Astrocyte (in vitro differentiated cells and primary cell): ENCODE data around the gene RPL13. TPM values are rescaled to one million over a fixed set of nuclear protein-coding genes. Genes with fewer than 3 reads are reported as not detected.
A peak's percentile ranks its signal among the peaks of the same experiment; 100 is the strongest.

Source experiments
- DNase-seq: peaks from one replicate; pipeline ENCODE4 v3.0.0-alpha.2; 2010; ENCODE audit warnings: low read depth
- FAIRE-seq: peaks from 2 replicates; lab custom pipeline; 2011; peaks lifted over from hg19 to GRCh38; lab: Jason Lieb, UNC
- H2AFZ ChIP-seq: 2 replicates; pipeline ENCODE4 v1.6.0; 2012; ENCODE audit warnings: low read depth, low read length, inconsistent platforms
- H3K27ac ChIP-seq: 2 replicates; pipeline ENCODE4 v1.5.1; 2011; ENCODE audit warnings: low read depth, low read length, inconsistent platforms
- H3K27me3 ChIP-seq: 2 replicates; pipeline ENCODE4 v1.6.0; 2011; ENCODE audit warnings: low read length, inconsistent platforms; ENCODE audit not compliant: insufficient read depth
- H3K36me3 ChIP-seq: 2 replicates; pipeline ENCODE4 v1.5.1; 2011; ENCODE audit warnings: low read length, inconsistent platforms; ENCODE audit not compliant: insufficient read depth
- H3K4me1 ChIP-seq: 2 replicates; pipeline ENCODE4 v1.5.1; 2011; ENCODE audit warnings: low read length, inconsistent platforms; ENCODE audit not compliant: insufficient read depth
- H3K4me2 ChIP-seq: 2 replicates; pipeline ENCODE4 v1.6.0; 2012; ENCODE audit warnings: low read length, inconsistent platforms
- H3K4me3 ChIP-seq: 2 replicates; pipeline ENCODE4 v1.5.1; 2011; ENCODE audit warnings: low read depth, mild to moderate bottlenecking, low read length, inconsistent platforms; ENCODE audit not compliant: insufficient read depth
- H3K79me2 ChIP-seq: 2 replicates; pipeline ENCODE4 v1.6.0; 2012; ENCODE audit warnings: mild to moderate bottlenecking, low read length, inconsistent platforms; ENCODE audit not compliant: insufficient read depth
- H3K9ac ChIP-seq: 2 replicates; pipeline ENCODE4 v1.6.0; 2012; ENCODE audit warnings: mild to moderate bottlenecking, low read length, inconsistent platforms
- H3K9me3 ChIP-seq: 2 replicates; pipeline ENCODE4 v1.5.1; 2012; ENCODE audit warnings: low read depth, mild to moderate bottlenecking, low read length, inconsistent platforms; ENCODE audit not compliant: insufficient read depth
- H4K20me1 ChIP-seq: 2 replicates; pipeline ENCODE4 v1.6.0; 2012; ENCODE audit warnings: low read length, inconsistent platforms; ENCODE audit not compliant: insufficient read depth
- H3K27ac Mint-ChIP-seq: one replicate; pipeline ENCODE4 v1.8.0; 2021; ENCODE audit warnings: mild to moderate bottlenecking, mixed read lengths; ENCODE audit not compliant: unreplicated experiment
- H3K27me3 Mint-ChIP-seq: one replicate; pipeline ENCODE4 v1.8.0; 2021; ENCODE audit warnings: low read depth, mixed read lengths; ENCODE audit not compliant: unreplicated experiment
- H3K36me3 Mint-ChIP-seq: one replicate; pipeline ENCODE4 v1.8.0; 2021; ENCODE audit warnings: low read depth, mixed read lengths; ENCODE audit not compliant: unreplicated experiment
- H3K4me1 Mint-ChIP-seq: one replicate; pipeline ENCODE4 v1.8.0; 2021; ENCODE audit warnings: low read depth, mixed read lengths; ENCODE audit not compliant: unreplicated experiment
- H3K4me3 Mint-ChIP-seq: one replicate; pipeline ENCODE4 v1.8.0; 2021; ENCODE audit warnings: mild to moderate bottlenecking, moderate library complexity, mixed read lengths; ENCODE audit not compliant: unreplicated experiment
- H3K9me3 Mint-ChIP-seq: one replicate; pipeline ENCODE4 v1.8.0; 2021; ENCODE audit warnings: mild to moderate bottlenecking, mixed read lengths; ENCODE audit not compliant: unreplicated experiment
- CTCF ChIP-seq: IDR thresholded peaks from 2 replicates; pipeline ENCODE4 v1.5.1; 2011; ENCODE audit warnings: low read depth, mild to moderate bottlenecking, inconsistent platforms, low read length, moderate library complexity; ENCODE audit not compliant: insufficient read depth
- EZH2 ChIP-seq: IDR thresholded peaks from 2 replicates; pipeline ENCODE4 v1.6.1; 2012; ENCODE audit warnings: mild to moderate bottlenecking, low read length, inconsistent platforms; ENCODE audit not compliant: insufficient read depth
- total RNA-seq: library from RNA; stranded (reverse); gene quantifications from 2 replicates; pipeline ENCODE4 v1.2.1, GENCODE V29; 2021

The RPL13 gene
- total RNA-seq, 1 donor from 2014 or later = 1,239 TPM

DNA sequence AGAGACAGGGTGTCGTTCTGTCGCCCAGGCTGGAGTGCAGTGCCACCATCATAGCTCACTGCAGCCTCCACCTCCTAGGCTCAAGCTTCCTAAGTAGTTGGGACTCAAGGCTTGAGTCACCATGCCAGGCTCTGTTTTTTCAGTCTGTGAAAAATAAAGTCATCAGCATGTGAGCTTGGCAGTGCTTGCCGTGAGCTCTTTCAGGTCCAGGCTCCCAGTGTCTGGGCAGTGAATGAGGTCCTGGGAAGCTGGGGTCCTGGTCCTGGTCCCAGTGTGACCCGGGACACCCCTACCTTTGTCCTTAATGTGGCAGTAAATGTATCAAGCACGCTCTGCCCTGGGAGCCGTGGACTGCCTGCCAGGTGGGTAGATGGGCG lies 22.9 kb upstream of the RPL13 start:
- Histone ChIP-seq H3K36me3 (peaks cover 26% of the 10 kb centered on the region), H4K20me1 (peaks cover 78% of the 10 kb centered on the region), H3K27me3 (no peaks in the 10 kb centered on the region), H3K79me2 (peaks cover 51% of the 10 kb centered on the region), H3K27ac (peak overlapping the region; percentile 2), H3K4me1 (peaks cover 14% of the 10 kb centered on the region), H3K4me3 (no peak overlapping the region), H2AFZ (no peak overlapping the region), H3K9ac (no peak overlapping the region), H3K4me2 (no peak overlapping the region), H3K9me3 (no peaks in the 10 kb centered on the region)
- Mint-ChIP-seq H3K27me3 (no peaks in the 10 kb centered on the region), H3K4me3 (no peak overlapping the region), H3K36me3 (peaks cover 16% of the 10 kb centered on the region), H3K9me3 (no peaks in the 10 kb centered on the region), H3K27ac (no peak overlapping the region), H3K4me1 (no peaks in the 10 kb centered on the region)
- FAIRE-seq (no peak), DNase-seq (no peak)
- TF ChIP-seq CTCF = no peak
- TF ChIP-seq EZH2 = no peak

DNA sequence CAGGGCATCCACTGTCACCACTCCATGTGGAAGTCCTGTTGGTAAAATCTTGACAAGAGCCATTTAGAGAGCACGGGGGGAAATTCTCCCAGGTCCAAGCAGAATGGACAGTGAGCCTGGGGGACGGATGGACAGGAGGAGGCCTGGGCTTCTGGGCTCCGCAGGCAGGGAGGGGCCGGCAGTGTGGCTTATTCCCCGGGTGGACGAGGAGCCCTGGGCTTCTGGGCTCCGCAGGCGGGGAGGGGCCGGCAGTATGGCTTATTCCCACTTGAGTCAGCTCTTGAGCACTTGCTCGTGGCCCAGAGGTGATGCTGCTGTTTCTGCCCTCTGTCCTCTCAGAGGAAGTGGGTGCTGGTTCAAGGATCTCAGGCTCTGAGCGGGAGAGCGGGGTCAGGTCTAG lies 22.2 kb upstream of the RPL13 start:
- H3K9ac ChIP-seq = no peak overlapping the region
- no peak overlapping the region for H3K4me2 ChIP-seq
- peaks cover 14% of the 10 kb centered on the region for H3K4me1 ChIP-seq
- Mint-ChIP-seq H3K27ac (no peak overlapping the region), H3K36me3 (peaks cover 18% of the 10 kb centered on the region), H3K9me3 (no peaks in the 10 kb centered on the region), H3K27me3 (no peaks in the 10 kb centered on the region), H3K4me3 (no peak overlapping the region), H3K4me1 (no peaks in the 10 kb centered on the region)
- no peaks in the 10 kb centered on the region for H3K27me3 ChIP-seq
- TF ChIP-seq CTCF (no peak), EZH2 (no peak)
- peaks cover 51% of the 10 kb centered on the region for H3K79me2 ChIP-seq
- DNase-seq (no peak), FAIRE-seq (no peak)
- H3K4me3 ChIP-seq = no peak overlapping the region
- H3K36me3 ChIP-seq = peaks cover 26% of the 10 kb centered on the region
- H4K20me1 ChIP-seq = peaks cover 80% of the 10 kb centered on the region
- H3K9me3 ChIP-seq = no peaks in the 10 kb centered on the region
- H2AFZ ChIP-seq = no peak overlapping the region
- no peak overlapping the region for H3K27ac ChIP-seq

- no peak overlapping the region for H3K9ac ChIP-seq
- H3K27me3 Mint-ChIP-seq = no peaks in the 10 kb centered on the region
- DNase-seq (no peak), FAIRE-seq (no peak)
- no peak overlapping the region for H3K4me3 ChIP-seq
- H3K36me3 ChIP-seq = peaks cover 16% of the 10 kb centered on the region
- H3K4me3 Mint-ChIP-seq = no peak overlapping the region
- no peak overlapping the region for H3K27ac ChIP-seq
- no peak overlapping the region for H3K4me2 ChIP-seq
- peaks cover 32% of the 10 kb centered on the region for H3K79me2 ChIP-seq
- H4K20me1 ChIP-seq = peaks cover 64% of the 10 kb centered on the region
- TF ChIP-seq CTCF (no peak), EZH2 (no peak)
- H3K4me1 ChIP-seq = peaks cover 14% of the 10 kb centered on the region
- no peak overlapping the region for H3K27ac Mint-ChIP-seq
- H3K27me3 ChIP-seq = no peaks in the 10 kb centered on the region
- H3K4me1 Mint-ChIP-seq = no peaks in the 10 kb centered on the region
- peaks cover 14% of the 10 kb centered on the region for H3K36me3 Mint-ChIP-seq
- no peaks in the 10 kb centered on the region for H3K9me3 Mint-ChIP-seq
- no peak overlapping the region for H2AFZ ChIP-seq
- H3K9me3 ChIP-seq = no peaks in the 10 kb centered on the region
Measured at GRCh38 chr16:89540557-89540956, 19.9 kb upstream of the RPL13 start.
